GM12874 (cell line): ENCODE results near the gene TRH.

ENCODE experiments used
- TF ChIP-seq, protein P1 (sequence below): IDR thresholded peaks from 2 replicates; pipeline ENCODE4 v1.5.1; 2011; ENCODE audit warnings: low read depth, mild to moderate bottlenecking, control low read depth, low read length, moderate library complexity; ENCODE audit not compliant: insufficient read depth

Gene TRH

DNA sequence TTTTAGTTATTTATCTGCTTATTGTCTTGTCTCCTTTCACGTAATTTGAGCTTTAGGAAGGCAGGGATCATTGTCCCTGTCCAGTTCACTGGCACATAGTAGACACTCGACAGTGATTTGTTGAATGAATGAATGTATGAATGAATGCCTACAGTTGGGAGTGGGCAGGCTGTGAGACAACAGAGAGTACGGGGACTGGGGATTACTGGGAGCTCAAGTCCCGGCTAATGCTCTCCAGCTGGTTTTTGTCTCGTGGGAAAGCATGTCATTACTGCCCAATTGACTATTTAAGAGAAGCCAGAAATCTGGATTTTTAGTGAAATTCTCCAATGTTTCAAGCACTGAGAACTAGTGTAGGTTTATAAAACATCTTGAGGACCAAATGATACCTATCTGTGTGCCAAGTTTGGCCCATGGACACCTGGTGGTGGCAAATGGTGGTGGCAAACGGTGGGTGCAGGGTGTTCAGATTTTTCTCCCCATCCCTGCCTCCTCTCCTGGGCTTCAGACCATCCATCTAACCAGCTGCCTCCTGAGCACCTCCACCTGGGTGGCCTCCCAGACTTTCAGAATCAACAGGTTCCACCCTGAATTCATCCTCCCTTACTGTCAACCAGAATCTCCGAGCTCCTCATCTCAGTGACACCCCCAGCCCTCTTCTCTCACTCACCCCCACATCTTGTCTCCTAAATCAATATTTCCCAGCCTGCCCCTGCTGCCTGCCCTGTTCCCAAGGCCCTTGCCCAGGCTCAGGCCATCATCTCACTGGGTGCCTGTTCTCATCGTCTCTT is 36.2 kb upstream of the TRH start:
- TF ChIP-seq, protein P1, sequence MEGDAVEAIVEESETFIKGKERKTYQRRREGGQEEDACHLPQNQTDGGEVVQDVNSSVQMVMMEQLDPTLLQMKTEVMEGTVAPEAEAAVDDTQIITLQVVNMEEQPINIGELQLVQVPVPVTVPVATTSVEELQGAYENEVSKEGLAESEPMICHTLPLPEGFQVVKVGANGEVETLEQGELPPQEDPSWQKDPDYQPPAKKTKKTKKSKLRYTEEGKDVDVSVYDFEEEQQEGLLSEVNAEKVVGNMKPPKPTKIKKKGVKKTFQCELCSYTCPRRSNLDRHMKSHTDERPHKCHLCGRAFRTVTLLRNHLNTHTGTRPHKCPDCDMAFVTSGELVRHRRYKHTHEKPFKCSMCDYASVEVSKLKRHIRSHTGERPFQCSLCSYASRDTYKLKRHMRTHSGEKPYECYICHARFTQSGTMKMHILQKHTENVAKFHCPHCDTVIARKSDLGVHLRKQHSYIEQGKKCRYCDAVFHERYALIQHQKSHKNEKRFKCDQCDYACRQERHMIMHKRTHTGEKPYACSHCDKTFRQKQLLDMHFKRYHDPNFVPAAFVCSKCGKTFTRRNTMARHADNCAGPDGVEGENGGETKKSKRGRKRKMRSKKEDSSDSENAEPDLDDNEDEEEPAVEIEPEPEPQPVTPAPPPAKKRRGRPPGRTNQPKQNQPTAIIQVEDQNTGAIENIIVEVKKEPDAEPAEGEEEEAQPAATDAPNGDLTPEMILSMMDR = no peak

DNA sequence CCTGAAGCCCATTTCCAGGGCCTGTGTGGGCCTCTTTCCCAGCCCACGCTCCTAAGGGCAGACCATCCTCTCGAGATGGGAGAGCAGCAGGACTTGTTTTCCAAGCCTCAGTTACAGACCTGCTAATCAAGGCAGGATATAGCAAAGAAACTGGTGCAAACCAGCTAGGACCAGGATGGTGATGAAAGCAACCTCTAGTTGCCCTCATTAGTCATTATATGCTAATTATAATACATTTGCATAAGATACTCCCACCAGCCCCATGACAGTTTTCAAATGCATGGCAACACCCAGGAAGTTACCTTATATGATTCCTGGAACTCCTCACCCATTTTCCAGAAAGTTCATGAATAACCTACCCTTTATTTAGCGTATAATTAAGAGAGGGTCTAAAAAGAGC is 34.4 kb upstream of the TRH start:
- TF ChIP-seq, protein P1 = no peak

DNA sequence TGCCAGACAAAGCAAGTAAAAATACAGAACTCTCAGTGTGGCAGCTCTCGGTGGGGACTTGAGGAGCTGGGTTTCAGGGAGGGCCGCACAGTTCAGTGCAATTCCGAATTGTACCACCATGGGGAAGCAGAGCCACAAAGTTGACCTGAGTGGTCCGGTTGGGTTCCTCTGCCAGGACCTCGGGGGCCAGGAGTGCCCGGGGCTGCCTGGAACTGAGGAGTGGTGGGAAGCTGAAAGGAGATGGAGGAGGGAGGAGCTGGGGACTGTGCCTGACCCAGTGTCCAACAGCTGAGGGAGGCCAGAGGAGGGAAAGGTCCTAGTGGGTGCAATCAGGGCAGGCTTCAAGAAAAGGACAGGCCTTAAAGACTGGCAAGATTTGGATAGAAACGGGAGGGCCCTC is 32.2 kb upstream of the TRH start:
- TF ChIP-seq, protein P1 = peak; percentile 69

DNA sequence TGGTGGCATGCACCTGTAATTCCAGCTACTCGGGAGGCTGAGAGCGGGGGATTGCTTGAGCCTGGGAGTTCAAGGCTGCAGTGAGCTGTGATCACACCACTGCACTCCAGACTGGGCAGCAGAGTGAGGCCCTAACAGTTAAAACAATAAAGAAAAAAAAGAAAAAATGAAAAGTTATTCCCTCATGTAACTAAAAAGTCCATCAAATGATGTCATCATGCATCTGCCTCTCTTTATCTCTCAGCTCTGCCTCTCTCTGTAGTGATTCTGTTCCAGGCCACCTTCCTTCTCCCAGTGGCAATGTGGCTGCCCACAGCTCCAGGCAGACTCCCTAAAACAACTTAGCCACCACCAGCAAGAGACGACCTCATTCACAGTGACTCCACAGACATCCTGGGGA is 31.5 kb upstream of the TRH start:
- TF ChIP-seq, protein P1 = no peak

DNA sequence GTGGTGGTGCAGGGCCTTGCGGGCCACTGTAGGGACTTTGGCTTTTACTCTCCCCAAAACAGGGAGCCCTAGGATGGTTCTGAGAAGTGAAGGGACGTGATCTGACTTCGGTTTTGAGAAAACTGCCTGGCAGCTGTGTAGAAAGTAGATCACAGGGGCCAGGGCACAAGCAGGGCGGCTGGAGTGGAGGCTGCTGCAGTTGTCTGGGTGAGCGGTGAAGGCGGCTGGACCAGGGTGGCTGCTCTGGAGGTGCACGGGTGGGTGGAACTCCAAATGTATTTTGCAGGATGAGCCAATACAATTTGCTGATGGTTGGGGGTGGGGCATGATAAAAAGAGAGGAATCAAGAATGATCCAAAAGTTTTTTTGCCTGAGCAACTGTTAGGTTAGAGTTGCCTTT is 29.8 kb upstream of the TRH start:
- TF ChIP-seq, protein P1 = no peak

DNA sequence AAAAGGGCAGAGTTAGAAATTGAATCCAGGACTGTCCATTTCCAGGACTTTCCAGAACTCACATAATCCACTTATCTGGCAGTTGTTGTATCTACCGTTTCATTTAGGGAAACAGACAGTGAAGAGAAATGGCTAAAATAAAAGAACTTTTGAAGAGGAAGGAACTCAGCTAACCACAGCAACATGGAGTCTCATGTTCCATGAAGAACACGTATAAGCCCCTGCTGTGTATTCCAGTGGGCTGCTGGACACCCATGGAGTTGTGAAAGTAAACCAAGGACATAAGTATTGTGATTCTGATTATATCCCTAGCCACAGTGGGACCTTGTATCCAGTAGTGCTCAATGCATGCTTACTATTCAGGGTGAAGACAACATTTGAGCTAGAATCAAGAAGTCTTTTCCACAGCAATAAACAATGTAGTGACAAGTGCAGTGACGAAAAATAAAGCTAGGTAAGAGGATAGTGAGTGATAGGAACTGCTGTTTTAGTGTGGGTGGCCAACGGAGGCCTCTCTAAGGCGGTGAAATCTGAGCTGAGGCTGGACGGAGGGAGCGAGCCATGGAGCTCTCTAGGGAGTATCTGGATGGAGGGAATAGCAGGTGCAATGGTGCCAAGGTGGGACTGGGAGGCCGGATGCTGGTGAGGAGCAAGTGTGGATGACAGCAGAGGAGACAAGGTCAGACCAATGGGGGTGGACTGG is 26.8 kb upstream of the TRH start:
- TF ChIP-seq, protein P1 = no peak

DNA sequence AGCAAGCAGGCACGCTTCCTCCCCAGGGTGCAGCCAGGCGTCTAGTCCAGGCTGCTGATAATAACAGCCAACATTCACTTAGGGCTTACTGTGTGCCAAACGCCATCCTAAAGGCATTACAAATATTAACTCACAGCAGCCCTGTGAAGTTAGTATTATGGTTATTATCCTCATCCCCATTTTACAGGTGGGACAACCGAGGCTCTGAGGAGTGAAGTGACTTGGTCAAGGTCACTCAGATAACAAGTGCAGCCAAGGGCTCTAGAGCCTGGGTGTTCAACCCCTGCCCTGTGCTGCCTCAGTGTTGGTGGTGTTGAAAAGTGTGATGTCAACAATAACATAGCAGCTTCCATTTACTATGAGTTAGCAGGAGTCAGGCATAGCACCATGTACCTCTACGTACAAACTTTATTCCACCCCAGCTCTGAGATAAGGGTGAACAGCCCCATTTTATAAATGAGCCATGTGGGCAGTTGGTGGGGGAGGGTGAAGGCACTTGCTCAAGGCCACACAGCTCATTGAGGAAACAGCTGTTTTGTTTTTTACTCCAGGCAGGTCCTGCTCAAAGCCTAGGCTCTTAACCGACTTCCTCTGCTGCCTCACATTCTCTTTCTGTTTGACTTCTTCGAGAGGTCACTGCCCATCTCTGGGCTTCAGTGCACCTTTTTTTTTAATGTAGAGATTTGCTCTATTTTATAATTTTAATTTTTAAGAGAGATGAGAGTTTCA is 24.0 kb upstream of the TRH start:
- TF ChIP-seq, protein P1 = no peak
